ENCODE measurements around the gene AGO1. TPM values are rescaled to one million over a fixed set of nuclear protein-coding genes. Genes with fewer than 3 reads are reported as not detected.
"Not testable (repeated sequence)": the region's sequence is repeated elsewhere in the genome, so short reads cannot be mapped to it uniquely, and the experiment has no call there.

Gene AGO1
- total and polyA plus RNA-seq, 8 donors, result 2.2 to 20.3 (median 10.1) TPM

GRCh38 chr1:35958558-35958957 is 75.5 kb downstream of the AGO1 start:
- 83 to 97% (median 94%) methylated on average over 1 of the region's 1 CpG for WGBS, 5 donors
- Histone ChIP-seq H3K27ac (no peak overlapping the region), H3K4me1 (peaks cover 0 to 13% (median 0%) of the 10 kb centered on the region in 4 donors), H3K9me3 (no peaks in the 10 kb centered on the region), H3K36me3 (peaks cover 0 to 10% (median 7%) of the 10 kb centered on the region in 4 donors), H3K4me3 (no peak overlapping the region), H3K27me3 (no peaks in the 10 kb centered on the region)
- TF ChIP-seq EP300 (IDR thresholded peaks at IDR 0.05), result no peak
- no peak for TF ChIP-seq CTCF (IDR thresholded peaks at IDR 0.05)
- TF ChIP-seq POLR2A (IDR thresholded peaks at IDR 0.05), result no peak
- no peak for TF ChIP-seq POLR2AphosphoS5 (IDR thresholded peaks at IDR 0.05)
- no peak for DNase-seq
- intact Hi-C loops (cut with DNase I; ENCODE audit: low total_unique reads), result no loop called here

- H3K4me1 ChIP-seq, result peaks cover 0 to 13% (median 0%) of the 10 kb centered on the region in 4 donors
- intact Hi-C loops (cut with DNase I; ENCODE audit: low total_unique reads), result no loop called here
- H3K4me3 ChIP-seq, result no peak overlapping the region
- H3K27ac ChIP-seq, result no peak overlapping the region
- whole genome bisulfite sequencing, 5 donors, result 88 to 94% (median 93%) methylated on average over 3 of the region's 3 CpGs
- peaks cover 0 to 10% (median 7%) of the 10 kb centered on the region in 4 donors for H3K36me3 ChIP-seq
- DNase-seq, result no peak
- H3K9me3 ChIP-seq, result no peaks in the 10 kb centered on the region
- H3K27me3 ChIP-seq, result no peaks in the 10 kb centered on the region
- no peak for TF ChIP-seq POLR2A (IDR thresholded peaks at IDR 0.05)
- TF ChIP-seq EP300 (IDR thresholded peaks at IDR 0.05), result no peak
- TF ChIP-seq POLR2AphosphoS5 (IDR thresholded peaks at IDR 0.05), result no peak
- TF ChIP-seq CTCF (IDR thresholded peaks at IDR 0.05), result no peak
Observed at GRCh38 chr1:35959304-35959703, 76.3 kb downstream of the AGO1 start.

- H3K27me3 ChIP-seq, result no peaks in the 10 kb centered on the region
- H3K9me3 ChIP-seq, result no peaks in the 10 kb centered on the region
- 89 to 97% (median 96%) methylated on average over 2 of the region's 2 CpGs for WGBS, 5 donors
- H3K4me1 ChIP-seq, result peaks cover 0 to 13% (median 0%) of the 10 kb centered on the region in 4 donors
- TF ChIP-seq EP300 (IDR thresholded peaks at IDR 0.05) (no peak), POLR2A (IDR thresholded peaks at IDR 0.05) (no peak), POLR2AphosphoS5 (IDR thresholded peaks at IDR 0.05) (no peak), CTCF (IDR thresholded peaks at IDR 0.05) (no peak)
- no peak overlapping the region for H3K4me3 ChIP-seq
- peaks cover 0 to 11% (median 8%) of the 10 kb centered on the region in 4 donors for H3K36me3 ChIP-seq
- no peak for DNase-seq
- H3K27ac ChIP-seq, result no peak overlapping the region
- intact Hi-C loops (cut with DNase I; ENCODE audit: low total_unique reads), result no loop called here
Observed at GRCh38 chr1:35962952-35963351, 79.9 kb downstream of the AGO1 start.

- H3K4me3 ChIP-seq; H3K27me3 ChIP-seq; intact Hi-C loops (cut with DNase I; ENCODE audit: low total_unique reads); H3K4me1 ChIP-seq; DNase-seq; H3K27ac ChIP-seq; H3K9me3 ChIP-seq: not testable (repeated sequence)
- WGBS, 5 donors, result 94 to 97% (median 97%) methylated on average over 1 of the region's 1 CpG
- peaks cover 0 to 21% (median 15%) of the 10 kb centered on the region in 4 donors for H3K36me3 ChIP-seq
Observed at GRCh38 chr1:35964277-35964676, 81.3 kb downstream of the AGO1 start.

GRCh38 chr1:35968396-35968795 is 85.4 kb downstream of the AGO1 start:
- Histone ChIP-seq H3K4me1 (no peaks in the 10 kb centered on the region), H3K27ac (no peak overlapping the region), H3K4me3 (no peak overlapping the region), H3K27me3 (no peaks in the 10 kb centered on the region), H3K36me3 (peaks cover 0 to 41% (median 37%) of the 10 kb centered on the region in 4 donors), H3K9me3 (no peaks in the 10 kb centered on the region)
- DNase-seq, result no peak
- TF ChIP-seq POLR2A (IDR thresholded peaks at IDR 0.05) (no peak), POLR2AphosphoS5 (IDR thresholded peaks at IDR 0.05) (no peak), EP300 (IDR thresholded peaks at IDR 0.05) (no peak), CTCF (IDR thresholded peaks at IDR 0.05) (no peak)
- 97 to 100% (median 98%) methylated on average over 1 of the region's 1 CpG for WGBS, 5 donors
- intact Hi-C loops (cut with DNase I; ENCODE audit: low total_unique reads), result no loop called here
